HG03575 (cell line): Measurements from ENCODE around the gene KANK2.
"Not testable (repeated sequence)": the region's sequence is repeated elsewhere in the genome, so short reads cannot be mapped to it uniquely, and the experiment has no call there.

Experiments
- ATAC-seq: cut with Tn5 transposase; IDR thresholded peaks from one replicate; pipeline ENCODE4 v1.9.1; 2021; ENCODE audit not compliant: unreplicated experiment, insufficient number of reproducible peaks, low FRiP score; ENCODE audit errors: extremely low read depth

The KANK2 gene

DNA sequence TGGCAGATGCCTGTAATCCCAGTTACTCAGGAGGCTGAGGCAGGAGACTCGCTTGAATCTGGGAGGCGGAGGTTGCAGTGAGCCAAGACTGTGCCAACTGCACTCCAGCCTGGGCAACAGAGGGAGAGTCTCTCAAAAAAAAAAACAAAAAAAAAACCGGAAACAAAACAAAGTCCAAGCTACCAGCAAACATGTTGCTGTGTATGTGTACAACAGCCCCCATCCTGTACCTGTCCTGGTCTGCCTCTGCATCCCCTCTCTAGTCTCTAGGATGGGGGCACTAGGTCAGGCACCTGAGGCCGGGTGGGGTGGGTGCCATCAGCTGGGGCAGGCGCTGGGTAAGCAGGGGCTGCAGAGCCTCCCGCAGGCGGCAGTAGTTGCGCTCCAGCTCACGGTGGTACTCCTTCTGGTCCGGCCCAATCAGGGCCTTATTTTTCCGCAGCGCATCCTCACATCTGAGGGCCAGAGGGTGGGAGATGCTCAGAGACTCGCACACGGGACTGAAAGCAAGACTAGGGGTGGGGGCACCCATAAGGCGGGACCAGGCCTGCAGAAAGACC, 2.8 kb upstream of the KANK2 start:
- ATAC-seq = no peak

DNA sequence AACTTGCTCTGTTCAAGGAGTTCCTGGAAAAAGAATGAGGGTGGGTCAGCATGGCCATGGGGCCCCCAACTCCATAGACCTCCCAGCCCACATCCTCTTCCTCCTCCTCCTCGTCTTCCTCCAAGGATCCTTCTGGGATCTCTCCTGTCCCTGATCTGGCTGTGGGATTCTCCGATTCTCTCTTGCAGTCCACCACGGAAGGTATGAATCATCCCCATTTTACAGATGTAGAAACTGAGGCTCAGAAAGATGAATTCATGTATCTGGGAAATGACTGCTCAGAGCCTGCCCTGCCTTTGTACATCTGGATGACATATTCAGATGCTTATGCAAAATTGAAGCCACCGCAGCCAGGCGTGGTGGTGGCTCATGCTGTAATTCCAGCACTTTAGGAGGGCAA, 2.2 kb upstream of the KANK2 start:
- ATAC-seq = no peak

DNA sequence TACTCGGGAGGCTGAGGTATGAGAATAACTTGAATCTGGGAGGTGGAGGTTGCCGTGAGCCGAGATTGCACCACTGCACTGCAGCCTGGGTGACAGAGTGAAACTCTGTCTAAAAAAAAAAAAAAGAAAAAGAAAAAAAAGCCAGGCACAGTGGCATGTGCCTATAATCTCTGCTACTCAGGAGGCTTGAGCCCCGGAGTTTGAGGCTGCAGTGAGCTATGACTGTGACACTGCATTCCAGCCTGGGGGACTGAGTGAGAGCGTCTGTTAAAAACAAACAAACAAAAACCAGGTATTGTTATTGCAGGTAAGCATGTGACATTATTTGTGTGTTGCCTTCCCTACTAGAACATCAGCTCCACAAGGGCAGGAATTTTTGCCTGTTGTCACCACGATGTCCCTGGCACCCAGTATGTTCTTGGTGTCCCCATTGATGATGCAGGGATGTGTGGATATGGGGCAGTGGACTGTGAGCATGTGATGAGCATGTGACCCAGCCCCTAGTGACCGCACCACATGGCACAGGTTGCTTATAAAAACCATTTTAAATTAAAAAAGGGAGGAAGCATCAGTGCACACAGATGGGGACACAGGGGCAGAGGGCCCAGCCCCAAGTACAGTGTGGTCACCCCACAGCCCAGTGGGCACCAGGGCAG, 1.6 kb upstream of the KANK2 start:
- no peak for ATAC-seq

DNA sequence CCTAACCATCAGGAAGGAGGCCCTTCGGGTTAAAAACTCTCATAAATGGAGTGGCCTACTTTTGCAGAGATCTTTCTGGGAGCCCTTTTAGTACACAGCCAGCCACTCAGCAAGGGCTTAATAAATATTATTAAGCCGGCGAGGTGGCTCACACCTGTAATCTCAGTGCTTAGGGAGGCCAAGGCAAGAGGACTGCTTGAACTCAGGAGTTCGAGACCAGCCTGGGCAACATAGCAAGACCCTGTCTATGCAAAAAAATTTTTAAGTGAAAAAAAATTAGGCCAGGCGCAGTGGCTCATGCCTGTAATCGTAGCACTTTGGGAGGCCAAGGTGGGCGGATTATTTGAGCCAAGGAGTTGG, 810 bp upstream of the KANK2 start:
- ATAC-seq = no peak

DNA sequence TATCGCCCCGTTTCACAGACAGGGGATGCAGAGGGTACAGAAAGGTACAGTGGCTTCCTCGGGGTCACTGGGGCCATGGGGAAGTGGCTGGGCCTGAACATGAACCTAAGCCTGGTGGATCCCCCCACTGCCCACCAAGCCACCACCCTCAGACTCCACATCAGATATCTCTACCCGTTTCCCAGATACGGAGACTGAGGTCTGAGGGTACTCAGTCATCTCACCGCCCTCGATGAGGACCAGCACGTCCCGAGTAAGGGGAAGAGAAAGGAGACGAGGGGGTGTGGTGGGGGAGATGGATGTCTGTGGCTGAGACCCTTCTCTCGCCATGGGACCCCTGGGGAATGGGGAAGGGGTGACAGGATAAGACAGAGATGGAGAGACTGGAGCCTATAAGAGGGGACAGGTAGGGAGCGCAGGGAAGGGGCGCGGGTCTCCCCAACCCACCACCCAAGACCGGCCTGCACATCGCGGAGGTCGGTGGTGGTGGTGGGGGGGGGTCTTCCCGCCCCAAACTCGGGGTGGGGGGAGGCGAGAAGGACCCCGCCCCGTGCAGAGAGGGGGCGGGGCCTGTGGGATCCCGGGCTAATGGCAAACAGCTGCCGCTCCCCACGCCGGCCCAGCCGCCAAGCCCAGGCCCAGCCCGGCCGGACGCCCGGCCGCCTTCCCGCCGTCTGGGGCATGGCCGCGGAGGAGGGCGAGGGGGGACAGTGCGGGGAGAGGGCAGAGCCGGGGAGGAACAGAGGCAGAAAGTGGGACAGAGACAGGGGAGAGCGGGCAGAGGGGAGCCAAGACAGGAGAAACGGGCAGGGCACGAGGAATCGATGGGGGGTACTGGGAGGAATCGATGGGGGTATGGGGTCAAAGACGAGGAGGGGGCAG, 698 bp downstream of the KANK2 start:
- no peak for ATAC-seq

DNA sequence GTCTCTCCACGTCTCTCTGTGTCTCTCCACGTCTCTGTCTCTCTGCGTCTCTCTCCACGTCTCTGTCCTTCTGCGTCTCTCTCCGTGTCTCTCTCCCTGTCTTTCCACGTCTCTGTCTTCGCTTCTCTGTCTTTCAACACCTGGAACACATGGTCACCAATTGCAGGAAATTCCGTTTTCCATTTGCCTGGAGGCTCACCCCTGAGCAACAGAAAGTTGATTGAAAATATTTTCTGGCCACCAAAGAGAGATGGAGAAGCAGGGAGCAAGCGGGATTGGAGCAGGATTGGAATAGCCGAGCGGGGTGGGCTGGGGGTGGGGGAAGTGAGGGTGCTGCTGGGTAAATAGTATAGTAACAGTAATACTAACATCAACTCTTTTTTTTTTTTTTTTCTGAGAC, 1.7 kb downstream of the KANK2 start:
- no peak for ATAC-seq

DNA sequence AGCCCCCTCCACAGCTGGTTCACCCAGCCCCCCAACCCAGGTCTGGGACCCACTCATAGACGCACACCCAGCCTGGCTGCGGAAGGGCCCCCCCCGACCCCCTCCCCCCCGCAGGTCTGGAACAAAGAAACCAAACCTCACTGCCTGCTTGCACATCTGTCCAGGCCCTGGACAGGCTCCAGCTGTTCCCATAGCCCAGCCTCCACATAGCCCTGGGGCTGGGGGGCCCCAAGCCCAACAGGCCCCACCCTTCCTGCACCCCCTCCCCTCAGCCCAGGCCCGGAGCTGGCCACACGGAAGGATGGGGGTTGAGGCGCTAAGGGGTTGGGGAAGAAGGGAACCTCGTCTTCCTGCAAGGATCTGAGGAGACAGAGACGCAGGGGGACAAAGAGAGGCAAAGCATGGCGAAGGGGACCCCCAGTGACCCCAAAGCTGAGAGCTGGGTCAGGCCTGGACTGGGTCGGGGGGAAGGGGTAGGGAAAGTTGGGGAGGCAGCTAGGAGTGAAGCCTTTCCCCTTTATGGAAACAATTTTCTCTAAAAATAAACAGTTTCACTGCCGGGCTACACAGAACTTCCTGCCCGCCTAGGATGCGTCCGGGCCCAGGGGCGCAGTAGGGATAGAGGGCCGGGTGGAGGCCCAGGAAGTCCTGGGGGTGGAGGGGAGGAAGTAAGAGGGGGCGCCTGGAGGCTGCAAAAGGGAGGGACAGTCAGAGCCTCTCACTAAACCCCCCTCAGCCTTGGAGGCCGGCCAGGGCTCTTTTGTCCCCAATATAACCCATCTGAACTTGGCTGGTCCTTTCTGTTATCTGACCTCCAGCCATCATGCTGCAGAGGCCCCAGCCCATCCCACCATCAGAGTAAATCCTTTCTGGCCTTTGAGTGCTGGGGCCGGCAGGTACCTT, 2.4 kb downstream of the KANK2 start:
- ATAC-seq = no peak

DNA sequence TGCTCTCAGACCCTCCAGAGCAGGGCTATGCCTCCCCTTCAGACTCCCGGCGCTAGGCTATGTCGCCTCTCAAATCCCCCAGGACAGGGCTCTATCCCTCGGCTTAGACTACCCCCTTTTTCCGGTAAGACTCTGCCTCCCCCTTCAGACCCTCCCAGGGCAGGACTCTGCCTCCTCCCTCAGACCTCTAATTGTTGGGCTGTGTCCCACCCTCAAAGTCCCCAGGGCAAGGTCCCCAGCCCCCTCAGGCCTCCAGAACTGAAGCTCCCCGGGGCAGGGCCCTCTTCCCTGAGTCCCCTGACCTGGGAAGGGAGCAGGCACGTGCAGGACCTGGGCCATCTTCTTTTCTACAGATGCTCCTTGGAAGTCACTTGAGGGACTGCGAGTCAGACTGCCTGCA, 3.2 kb downstream of the KANK2 start:
- no peak for ATAC-seq

DNA sequence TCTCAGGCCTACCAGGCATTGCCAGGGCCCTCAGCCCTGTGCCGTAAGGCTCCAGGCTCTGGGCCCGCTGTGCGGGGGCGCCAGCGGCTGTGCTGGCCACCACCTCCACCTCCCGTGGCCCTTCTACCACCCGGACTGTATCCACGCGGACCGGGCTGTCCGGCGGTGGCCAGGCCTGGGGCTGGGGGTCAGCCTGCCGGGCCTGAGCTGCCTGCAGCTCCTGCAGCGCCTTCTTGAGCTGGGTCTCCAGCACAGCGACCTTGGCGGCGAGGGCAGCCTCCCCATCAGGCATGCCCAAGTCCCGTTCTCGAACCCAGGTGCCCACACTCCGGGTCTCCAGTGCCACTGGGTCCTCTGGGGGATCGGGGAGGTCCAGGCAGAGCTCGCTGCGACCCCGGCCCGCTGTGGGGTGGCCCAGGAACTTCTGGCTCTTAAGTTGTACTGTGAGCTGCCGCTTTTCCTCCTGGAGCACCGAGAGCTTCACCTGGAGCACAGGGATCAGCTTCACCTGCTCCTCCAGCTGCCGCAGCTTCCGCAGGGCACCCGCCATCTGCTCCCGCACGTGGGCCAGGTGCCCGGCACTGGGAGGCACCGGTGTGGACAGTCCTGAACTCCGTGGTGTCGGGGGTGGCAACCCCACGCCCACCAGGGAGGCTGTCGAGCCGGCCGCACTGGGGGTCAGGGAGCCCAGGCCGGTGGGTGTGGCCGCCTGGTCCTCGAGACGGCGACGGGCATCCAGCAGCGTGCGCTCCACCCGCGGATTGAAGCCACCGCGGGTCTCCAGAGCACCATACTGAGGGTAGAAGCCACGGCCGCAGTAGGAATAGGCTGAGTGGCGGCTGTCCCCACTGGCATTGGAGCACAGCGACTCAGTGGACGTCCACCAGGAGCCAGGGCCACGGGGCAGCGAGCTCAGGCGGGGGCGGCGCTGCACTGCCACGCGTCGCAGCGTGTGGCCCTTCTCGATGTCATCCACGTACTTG, 4.1 kb downstream of the KANK2 start:
- no peak for ATAC-seq

DNA sequence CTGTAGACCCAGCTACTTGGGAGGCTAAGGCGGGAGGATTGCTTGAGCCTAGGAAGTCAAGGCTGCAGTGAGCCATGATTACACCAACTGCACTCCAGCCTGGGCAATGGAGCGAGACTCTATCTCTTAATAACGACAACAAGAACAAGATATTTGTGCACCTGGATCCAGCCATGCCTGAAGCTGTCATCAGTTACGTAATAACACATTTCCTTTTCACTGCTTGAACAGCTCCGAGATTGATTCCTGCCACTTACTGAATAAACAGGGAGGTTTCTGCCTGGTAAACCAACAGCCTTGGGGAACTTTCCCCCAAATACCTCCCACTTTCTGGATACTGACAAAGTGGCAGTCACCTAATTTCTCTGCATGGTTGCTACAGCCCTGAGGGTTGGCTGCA, 5.4 kb downstream of the KANK2 start:
- ATAC-seq = no peak

DNA sequence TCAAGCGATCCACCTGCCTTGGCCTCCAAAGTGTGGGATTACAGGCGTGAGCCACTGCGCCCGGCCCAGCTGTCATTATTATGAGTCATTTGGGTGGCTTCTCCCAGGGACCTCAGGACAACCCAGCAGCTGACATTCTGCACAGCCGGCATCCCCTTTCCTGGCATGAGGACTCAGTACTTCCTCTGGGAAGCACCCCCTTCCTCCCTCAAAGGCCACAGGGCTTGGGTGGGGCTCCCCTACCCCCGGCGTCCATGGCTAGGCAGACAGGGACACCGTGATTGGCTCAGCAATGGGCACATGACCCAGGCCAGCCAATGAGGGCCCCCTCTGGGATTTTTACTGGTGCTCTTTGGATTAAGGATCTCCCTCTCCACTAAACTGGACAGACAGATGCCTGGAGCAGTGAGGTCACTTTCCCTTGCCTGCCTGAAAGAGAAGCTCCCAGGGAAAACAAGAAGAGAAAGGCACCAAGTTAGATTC, 6.0 kb downstream of the KANK2 start:
- ATAC-seq = no peak

DNA sequence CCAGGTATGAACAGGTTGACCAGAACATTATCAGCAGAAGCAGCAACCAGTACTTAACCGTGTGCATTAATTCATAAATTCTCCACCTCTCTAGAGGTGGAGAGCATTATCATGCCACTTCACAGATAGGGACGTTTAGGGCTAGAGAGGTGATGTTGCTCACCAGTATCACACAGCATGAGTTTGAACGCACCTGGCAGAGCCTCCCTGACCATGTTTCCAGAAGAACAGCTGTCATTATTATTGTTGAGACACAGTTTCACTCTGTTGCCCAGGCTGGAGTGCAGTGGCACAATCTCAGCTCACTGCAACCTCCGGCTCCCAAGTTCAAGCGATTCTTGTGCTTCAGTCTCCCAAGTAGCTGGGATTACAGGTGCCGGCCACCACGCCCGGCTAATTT, 6.8 kb downstream of the KANK2 start:
- ATAC-seq = no peak

DNA sequence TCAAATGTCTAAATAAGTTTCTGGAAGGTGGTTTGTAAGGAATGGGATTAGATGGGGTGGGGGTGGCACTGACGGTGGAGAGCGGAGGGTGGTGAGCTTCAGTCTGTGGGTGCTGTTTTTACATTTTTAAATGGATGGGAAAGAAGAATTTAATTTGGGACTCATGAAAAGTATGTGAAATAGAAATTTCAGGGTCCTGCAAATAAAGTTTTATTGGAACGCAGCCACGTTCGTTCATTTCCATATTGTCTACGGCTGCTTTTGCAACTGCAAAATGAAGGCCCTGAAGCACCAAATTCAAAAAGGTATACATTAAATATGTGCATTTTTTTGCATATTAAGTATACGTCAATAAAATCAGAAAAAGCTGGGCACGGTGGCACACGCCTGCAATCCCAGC, 9.9 kb downstream of the KANK2 start:
- no peak for ATAC-seq

DNA sequence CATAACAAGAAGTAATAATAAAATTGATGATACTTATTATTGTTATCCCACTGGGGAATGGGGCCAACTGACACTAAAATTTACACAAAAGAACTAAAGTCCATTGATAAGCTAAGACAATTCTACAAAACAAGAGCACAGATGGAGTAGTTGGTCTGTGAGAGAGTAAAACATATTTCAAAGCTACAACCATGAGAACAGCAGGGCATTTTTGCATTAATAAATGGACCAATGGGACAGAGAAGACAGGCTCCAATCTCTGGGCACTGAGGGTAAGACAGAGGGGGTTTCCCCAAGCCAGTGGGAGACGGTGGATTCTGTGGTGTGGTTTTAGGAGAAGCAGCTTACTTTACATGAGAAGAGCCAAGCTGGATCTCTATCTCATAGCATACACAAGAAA, 14.4 kb downstream of the KANK2 start:
- no peak for ATAC-seq

DNA sequence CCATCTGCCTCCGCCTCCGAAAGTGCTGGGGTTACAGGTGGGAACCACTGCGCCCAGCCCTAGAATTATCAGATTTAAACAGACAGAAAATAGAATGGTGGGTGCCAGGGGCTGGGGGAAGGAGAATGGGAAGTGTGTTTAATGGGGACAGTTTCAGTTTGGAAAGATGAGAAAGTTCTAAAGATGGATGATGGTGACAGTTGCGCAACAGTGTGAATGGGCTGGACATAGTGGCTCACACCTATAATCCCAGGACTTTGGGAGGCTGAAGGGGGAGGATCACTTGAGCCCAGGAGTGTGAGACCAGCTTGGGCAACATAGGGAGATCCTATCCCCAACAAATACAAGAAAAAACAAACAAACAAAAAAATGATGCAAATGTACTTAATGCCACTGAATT, 15.9 kb downstream of the KANK2 start:
- ATAC-seq = no peak

DNA sequence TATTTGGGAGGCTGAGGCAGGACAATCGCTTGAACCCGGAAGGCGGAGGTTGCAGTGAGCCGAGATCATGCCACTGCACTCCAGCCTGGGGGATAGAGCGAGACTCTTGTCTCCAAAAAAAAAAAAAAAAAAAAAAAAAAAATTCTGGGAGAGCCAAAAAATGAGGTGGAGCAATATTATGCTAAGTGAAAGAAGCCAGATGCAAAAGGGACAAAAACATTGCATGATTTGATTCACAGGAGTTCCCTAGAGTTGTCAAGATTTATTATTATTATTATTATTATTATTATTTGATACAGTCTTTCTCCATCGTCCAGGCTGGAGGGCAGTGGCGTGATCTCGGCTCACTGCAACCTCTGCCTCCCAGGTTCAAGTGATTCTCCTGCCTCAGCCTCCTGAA, 16.4 kb downstream of the KANK2 start:
- not testable (repeated sequence) for ATAC-seq

DNA sequence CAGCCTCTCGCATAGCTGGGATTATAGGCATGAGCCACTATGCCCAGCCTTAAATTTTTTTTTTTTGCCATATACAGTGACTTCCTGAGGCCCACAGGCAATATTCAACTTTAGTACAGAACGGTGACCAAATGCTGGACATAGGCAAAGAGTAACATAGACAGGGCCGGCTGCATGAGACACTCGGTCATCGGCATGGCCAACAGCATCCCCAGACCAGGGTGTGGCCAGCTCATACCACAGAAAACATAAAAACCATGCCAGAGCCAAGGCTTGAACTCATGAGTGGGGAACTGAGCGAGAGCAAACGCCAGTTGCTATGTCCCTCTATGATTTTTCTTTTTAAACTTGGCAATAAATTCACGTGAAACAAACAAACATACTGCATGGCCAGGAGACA, 17.0 kb downstream of the KANK2 start:
- no peak for ATAC-seq

DNA sequence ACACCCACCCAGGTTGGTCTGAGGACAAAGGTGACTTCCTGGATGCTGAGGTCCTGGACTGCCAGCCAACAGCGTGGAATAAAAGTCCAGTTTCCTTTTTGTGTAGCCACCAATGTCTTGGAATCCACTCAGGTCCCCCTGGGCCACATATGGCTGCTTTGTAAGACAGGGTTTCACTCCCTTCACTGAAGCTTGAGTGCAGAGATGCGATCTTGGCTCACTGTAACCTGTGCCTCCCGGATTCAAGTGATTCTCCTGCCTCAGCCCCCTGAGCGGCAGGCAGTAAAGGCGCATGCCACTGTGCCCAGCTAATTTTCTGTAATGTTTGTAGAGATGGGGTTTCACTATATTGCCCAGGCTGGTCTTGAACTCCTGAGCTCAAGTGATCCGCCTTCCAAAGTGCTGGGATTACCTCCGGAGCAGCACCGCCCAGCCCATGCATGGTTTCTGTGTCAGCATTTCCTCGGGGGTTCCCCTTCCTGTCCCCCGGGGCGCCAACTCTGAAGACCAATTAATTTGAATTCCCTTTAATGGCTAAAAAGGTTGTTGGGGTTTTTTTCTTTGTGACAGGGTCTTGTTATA, 17.5 kb downstream of the KANK2 start:
- no peak for ATAC-seq
